HG03280 (cell line): ENCODE measurements around the gene TRPM2.
"Not testable (repeated sequence)": the region's sequence is repeated elsewhere in the genome, so short reads cannot be mapped to it uniquely, and the experiment has no call there.

Source experiments
- ATAC-seq: cut with Tn5 transposase; IDR thresholded peaks from one replicate; pipeline ENCODE4 v1.9.1; 2021; ENCODE audit warnings: mild to moderate bottlenecking, moderate library complexity; ENCODE audit not compliant: unreplicated experiment

TRPM2 gene

DNA sequence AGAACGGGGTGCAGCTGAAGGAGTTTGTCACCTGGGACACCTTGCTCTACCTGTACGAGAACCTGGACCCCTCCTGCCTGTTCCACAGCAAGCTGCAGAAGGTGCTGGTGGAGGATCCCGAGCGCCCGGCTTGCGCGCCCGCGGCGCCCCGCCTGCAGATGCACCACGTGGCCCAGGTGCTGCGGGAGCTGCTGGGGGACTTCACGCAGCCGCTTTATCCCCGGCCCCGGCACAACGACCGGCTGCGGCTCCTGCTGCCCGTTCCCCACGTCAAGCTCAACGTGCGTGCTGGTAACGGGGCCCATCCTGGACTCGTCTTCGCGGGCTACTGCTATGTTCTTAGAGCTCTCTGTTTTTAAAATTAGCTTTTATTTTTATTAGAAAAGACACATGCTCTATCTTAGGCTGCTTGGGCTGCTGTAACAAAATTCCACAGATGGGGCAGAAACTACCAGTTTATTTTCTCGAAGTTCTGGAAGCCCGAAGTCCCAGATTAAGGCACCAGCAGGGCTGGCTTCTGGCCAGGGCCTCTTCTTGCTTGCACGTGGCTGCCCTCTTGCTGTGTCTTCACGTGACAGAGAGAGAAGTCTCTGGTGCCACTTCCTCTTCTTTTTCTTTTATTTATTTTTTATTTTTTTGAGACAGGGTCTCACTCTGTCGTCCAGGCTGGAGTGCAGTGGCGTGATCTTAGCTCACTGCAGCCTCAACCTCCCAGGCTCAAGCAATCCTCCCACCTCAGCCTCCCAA is 38.1 kb downstream of the TRPM2 start:
- ATAC-seq, result no peak

DNA sequence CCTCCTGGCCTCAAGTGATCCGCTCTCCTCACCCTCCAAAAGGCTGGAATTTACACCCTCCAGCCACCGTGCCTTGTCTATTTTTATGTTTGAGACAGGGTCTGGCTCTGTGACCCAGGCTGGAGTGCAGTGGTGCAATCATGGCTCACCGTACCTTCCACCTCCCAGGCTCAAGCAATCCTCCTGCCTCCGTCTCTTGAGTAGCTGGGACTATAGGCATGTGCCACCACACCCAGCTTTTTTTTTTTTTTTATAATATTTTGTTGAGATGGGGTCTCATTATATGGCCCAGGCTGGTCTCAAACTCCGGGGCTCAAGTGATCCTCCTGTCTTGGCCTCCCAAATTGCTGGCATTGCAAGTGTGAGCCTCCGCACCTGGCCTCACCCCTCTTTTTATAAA is 38.8 kb downstream of the TRPM2 start:
- no peak for ATAC-seq

DNA sequence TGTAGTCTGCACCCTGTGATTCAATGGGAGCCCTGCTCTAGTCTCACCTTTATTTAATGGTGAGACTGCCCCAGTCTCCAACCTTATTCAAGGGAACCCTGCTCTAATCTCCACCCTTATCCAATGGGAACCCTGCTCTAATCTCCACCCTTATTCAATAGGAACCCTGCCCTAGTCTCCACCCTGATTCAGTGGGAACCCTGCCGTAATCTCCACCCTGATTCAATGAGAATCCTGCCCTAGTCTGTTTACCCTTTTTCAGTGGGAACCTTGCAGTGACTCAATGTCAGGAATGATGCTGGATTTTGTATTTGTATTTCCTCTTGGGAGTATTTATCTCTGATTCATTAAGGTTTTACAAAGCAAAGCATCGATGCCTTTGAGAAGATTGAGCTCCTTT is 39.5 kb downstream of the TRPM2 start:
- ATAC-seq, result no peak

GRCh38 chr21:44394733-44395132 is 41.3 kb downstream of the TRPM2 start:
- ATAC-seq, result no peak

GRCh38 chr21:44395260-44395659 is 41.8 kb downstream of the TRPM2 start:
- no peak for ATAC-seq

GRCh38 chr21:44396803-44397202 is 43.4 kb downstream of the TRPM2 start:
- not testable (repeated sequence) for ATAC-seq

- ATAC-seq, result no peak
Observed at GRCh38 chr21:44397431-44398031, 44.1 kb downstream of the TRPM2 start.

- no peak for ATAC-seq
Observed at GRCh38 chr21:44398499-44398898, 45.1 kb downstream of the TRPM2 start.

- no peak for ATAC-seq
Observed at GRCh38 chr21:44399151-44399954, 45.9 kb downstream of the TRPM2 start.

GRCh38 chr21:44399955-44400790 is 46.8 kb downstream of the TRPM2 start:
- ATAC-seq, result no peak

- no peak for ATAC-seq
Observed at GRCh38 chr21:44400791-44401385, 47.5 kb downstream of the TRPM2 start.

DNA sequence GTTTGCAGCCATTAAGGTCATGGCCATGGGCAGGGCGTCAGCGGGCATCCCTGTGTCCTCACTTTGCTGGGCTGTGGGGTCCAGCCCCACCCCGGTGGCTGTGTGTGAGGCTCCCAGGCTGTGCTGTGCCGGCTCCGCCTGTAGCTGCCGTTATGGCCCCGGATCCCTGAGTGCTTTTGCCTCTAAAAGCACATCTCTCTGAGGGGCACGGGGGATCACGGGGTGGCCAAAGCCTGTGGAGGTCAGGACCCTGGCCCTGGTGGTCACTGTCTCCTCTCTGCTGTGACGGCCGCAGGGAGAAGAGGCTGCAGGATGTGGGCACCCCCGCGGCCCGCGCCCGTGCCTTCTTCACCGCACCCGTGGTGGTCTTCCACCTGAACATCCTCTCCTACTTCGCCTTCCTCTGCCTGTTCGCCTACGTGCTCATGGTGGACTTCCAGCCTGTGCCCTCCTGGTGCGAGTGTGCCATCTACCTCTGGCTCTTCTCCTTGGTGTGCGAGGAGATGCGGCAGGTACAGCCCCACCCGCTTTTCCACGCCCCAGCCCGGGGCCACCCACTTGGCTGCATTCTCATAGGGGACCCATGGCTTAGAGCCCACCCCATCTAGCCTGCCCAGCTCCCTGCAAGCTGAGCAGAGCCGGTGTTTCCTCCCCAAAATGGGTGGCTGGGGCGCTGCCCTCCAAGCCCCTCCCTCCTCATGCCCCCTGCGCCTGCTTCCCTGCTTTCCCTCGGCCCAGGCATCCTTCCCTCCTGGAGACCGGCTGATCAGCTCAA is 48.2 kb downstream of the TRPM2 start:
- ATAC-seq, result no peak

- ATAC-seq, result no peak
Observed at GRCh38 chr21:44402323-44403105, 49.1 kb downstream of the TRPM2 start.

DNA sequence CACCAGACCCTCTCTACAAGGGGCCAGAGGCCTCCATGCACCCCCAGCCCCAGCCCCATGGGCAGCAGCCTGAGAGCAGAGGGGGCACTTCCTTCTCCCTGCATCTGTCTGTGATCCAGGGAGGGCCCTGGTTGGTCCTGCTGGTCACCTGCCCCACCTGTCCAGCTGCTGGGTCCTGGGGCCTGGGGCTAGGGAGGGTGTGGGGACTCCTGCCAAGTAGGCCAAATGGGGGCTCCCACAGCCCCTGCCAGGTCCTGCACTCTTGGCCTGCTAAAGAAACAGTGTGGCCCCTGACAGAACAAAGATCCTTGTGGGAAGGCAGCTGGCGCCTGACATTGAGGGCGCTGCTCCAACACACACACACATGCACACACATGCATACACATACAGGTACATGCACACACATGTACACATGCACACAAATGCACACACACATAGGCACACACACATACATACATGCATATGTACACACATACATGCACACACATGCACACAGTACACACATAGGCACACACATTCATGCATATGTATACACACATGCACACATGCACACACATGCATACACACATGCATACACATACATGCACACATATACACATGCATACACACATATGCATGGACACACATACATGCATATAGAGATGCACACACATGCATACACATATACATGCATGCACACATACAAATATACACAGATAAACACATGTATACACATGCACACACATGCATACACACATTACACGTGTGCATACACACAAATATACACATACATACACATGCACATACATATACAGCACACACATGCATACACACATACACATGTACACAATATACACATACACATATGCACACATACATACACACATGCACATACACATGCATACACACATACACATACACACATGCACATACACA is 49.9 kb downstream of the TRPM2 start:
- no peak for ATAC-seq

GRCh38 chr21:44404482-44404881 is 51.1 kb downstream of the TRPM2 start:
- not testable (repeated sequence) for ATAC-seq

- ATAC-seq, result no peak
Observed at GRCh38 chr21:44405091-44405947, 51.9 kb downstream of the TRPM2 start.
